Activated CD8-positive, alpha-beta memory T cell treated with anti-CD3 and anti-CD28 coated beads, Interleukin-2, amount 50 U/mL, for 1 hour (primary cell): Measurements from ENCODE around the gene MED16.
"Not testable (repeated sequence)": the region's sequence is repeated elsewhere in the genome, so short reads cannot be mapped to it uniquely, and the experiment has no call there.

Experiments
- DNase-seq: peaks from one replicate; pipeline ENCODE4 v3.0.0-alpha.2; 2020; ENCODE audit errors: extremely low read depth

MED16 gene

GRCh38 chr19:907183-907853 lies 14.3 kb upstream of the MED16 start:
- no peak for DNase-seq

DNA sequence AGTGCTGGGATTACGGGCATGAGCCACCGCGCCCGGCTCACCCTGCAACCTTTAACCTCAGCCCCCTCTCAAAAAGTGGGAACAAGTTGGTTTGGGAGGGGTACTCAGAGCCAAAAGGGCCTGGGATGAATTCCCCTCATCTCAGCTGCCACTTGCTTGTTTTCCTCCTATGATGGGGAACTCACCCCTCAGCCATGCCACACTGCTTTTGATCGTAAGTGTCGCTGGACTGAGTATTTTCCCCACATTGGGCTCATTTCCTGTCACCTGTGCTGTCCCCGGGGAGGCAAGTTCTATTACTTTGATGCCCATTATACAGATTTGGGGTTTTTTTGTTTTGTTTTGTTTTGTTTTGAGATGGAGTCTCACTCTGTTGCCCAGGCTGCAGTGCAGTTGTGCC lies 13.5 kb upstream of the MED16 start:
- DNase-seq, result no peak

DNA sequence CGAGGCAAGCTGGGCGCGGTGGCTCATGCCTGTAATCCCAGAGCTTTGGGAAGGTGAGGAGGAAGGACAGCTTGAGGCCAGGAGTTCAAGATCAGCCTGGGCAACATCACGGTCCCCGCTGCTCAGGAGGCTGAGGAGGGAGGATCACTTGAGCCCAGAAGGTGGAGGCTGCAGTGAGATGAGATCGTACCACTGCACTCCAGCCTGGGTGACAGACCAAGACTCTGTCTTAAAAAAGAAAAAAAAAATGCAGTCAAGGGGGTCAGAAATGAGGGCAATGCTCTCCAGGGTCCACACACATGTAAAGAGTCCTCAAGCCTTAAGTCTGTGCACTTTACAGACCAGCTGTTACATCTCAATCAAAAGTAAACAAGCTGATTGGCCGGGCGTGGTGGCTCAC lies 11.6 kb upstream of the MED16 start:
- no peak for DNase-seq

- DNase-seq, result no peak
These were observed 10.3 kb upstream of the MED16 start for GRCh38 chr19:903266-903797.

GRCh38 chr19:902446-903226 lies 9.6 kb upstream of the MED16 start:
- DNase-seq, result no peak

GRCh38 chr19:902093-902370 lies 9.0 kb upstream of the MED16 start:
- DNase-seq, result no peak

GRCh38 chr19:901216-902092 lies 8.5 kb upstream of the MED16 start:
- no peak for DNase-seq

DNA sequence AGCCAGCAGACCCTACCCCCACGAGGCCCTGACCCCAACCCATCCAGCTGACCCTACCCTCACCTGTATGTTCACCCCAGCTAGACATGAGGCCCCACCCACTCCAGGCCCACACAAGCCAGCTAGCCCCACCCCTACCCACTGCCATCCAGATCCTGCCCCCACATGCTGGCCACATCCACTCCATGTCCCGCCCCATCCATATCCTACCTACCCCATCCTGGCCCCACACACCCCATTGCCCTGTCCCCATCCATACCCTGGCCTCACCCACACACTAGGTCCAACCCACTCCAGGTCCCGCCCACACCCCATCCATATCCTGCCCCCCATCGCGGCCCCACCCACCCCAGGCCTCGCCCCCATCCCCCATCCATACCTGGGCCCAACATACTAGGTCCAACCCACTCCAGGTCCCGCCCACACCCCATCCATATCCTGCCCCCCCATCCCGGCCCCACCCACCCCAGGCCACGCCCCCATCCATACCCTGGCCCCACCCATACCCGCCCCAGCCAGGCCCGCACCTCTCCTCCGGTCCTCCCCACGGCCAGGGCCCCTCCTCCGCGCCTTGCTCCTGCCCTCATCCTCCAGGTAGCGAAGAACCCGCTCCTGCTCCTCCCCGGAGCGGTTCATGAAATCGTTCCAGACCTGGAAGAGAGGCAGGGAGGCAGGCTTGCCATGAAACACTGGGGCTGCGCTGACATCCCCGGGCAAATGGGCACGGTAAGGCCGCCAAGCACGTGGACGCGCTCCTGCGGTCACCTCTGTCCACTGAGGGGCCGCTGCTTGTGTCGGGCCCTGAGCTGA lies 7.5 kb upstream of the MED16 start:
- DNase-seq, result no peak

DNA sequence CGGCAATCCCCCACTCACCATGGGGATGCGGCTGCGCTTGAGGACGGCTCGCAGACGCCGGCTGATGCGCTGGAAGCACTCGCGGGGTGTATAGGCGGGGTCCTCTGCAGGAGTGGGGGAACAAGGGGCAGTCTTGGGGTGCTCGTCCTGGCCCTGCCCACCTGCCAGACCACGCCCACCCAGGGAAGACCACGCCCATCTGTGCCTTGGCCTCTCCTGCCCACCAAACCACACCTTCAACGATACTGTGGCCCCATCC lies 7.0 kb upstream of the MED16 start:
- DNase-seq, result no peak

DNA sequence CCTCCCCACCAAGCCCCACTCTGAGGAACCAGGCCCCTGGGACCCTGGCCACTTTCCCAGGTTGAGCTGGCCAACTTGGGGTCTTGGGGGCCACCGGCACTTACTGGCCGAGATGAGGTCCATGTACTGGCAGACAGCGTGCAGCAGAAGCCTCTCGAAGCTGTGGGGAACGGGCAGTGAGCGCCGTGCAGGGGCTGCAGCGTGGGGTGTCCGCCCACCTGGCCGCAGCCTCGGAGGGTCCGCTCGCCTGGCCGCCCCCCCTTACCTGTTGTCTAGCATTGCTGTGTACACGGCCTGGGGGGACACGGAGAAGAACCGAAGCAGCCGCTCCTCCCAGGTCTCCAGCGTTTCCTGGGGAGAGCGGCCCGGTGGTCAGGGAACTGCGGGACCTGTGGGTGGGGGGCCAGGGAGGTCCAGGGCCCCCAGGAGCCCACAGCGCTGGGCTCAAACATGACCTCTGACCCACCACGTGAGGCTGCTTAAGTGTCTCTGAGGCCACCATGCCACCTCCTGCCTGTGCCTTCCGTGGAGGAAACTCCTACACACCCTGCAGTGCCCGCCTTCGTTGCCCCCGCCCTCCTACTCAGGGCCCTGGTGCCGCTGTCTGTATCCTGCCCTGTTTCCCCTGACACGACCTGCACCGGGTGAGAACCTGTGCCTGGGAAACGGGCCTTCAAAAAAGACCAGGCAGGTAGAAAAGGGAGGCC lies 6.5 kb upstream of the MED16 start:
- DNase-seq, result no peak

DNA sequence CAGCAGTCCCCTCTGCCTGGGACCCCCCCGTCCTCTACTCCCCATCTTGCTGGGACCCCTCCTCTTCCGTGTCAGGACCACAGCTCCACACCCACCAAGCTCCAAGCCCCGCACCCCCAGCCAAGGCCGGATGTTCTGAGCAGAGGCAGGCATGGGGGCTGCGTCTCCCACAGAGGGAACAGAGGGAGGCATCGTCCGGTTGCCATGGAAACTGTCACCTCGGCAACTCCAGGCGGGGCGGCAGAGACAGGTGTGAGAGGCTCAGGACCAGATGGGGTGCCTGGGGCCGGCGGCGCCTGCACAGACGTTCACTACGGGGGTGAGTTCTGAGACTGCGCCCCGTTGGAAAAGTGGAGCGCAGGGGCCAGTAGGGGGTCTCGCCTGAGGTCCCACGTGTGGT lies 5.7 kb upstream of the MED16 start:
- no peak for DNase-seq

DNA sequence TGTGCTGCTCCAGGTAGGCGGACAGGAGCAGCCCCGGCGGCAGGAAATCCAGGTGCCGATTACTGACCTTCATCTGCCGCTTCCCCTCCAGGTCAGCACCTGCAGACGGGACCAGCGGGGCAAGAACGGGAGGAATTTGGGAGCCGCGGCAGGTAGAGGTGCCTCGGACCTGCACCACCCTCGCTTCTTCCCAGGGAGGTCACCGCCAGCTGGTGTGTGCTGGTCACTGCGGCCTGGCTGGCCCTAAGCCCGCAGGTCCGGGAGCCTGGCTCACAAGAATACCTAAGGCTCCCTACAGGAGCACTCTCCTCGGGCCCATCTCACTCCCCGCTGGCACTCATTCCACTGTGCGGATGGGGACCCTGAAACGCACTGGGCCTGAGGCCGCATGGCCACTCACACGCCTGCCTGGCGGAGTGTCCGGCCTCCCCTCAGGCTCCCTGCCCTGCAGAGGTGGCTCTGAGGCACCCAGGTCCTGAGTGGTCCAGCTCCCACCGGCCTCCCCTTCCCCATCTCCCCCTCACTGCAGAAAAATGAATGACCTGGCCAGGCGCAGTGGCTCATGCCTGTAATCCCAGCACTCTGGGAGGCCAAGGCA lies 4.6 kb upstream of the MED16 start:
- no peak for DNase-seq

DNA sequence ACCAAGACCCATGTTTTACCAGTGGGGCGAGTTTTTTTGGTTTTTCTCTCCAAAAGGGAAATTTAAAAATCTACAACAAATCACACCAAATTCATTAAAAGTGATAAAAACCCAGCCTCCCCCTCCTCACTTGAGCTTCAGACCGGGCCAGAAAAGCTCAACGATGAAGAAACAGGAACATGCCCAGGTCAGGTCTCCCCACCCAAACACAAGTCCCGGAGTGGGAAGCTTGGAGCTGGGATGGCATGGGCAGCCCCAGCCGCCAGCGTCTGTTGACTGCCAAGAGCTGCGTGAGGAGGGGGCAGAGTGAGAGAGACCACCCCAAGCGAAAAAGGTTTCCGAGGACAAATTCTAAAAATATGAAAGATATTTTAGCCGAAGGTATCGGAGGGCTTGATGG lies 4.0 kb upstream of the MED16 start:
- no peak for DNase-seq

- no peak for DNase-seq
These were observed 3.4 kb upstream of the MED16 start for GRCh38 chr19:896434-896833.

DNA sequence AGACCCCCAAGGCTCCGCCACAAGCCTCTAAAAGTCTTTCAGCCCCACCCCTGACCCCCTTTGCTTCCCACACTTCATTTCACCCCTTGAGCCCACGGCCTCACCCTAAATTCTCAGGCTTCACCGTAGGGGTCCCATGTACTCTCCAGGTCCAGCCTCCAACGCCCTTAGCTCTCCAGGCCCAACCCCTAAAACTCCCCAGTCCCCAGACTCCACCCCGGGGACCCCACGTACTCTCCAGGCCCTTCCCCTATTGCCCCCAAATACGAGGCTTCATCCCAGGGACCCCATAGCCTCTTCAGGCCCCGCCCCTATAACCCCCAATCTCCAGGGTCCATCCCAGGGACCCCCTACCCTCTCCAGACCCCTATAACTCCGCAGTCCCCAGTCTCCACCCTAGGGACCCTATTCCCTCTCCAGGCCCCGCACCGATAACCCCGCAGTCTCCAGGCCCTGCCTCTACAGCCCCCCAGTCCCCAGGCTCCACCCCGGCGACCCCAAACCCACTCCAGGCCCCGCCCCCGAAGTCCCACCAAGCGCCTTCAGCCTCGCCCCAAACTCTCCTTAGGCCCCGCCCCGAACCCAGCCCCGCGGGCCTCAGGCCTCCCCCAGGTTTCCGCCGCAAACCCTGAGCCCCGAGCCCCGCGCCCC lies 619 bp downstream of the MED16 start:
- DNase-seq, result no peak

DNA sequence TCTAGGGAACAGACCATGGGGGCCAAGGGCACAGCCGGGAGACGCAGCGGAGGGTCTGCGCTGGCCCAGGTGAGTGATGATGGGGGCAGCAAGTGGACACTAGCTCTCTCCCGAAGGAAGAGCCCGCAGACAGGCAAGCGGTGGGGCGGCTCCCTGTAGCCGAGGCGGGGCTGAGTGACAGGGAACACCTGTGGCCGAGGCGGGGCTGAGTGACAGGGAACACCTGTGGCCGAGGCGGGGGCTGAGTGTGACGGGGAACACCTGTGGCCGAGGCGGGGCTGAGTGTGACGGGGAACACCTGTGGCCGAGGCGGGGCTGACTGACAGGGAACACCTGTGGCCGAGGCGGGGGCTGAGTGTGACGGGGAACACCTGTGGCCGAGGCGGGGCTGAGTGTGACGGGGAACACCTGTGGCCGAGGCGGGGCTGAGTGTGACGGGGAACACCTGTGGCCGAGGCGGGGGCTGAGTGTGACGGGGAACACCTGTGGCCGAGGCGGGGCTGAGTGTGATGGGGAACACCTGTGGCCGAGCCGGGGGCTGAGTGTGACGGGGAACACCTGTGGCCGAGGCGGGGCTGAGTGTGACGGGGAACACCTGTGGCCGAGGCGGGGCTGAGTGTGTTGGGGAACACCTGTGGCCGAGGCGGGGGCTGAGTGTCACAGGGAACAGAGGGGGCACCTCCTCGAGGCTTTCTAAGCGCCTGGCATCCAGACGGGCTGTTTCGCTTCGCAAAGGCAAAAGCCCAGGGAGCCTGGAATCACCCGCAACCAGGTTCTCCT lies 1.4 kb downstream of the MED16 start:
- DNase-seq, result not testable (repeated sequence)

GRCh38 chr19:890831-891230 lies 2.2 kb downstream of the MED16 start:
- DNase-seq, result no peak

GRCh38 chr19:889662-890295 lies 3.2 kb downstream of the MED16 start:
- DNase-seq, result no peak
